Myocyte (in vitro differentiated cells): ENCODE data around the gene UBXN10. TPM values are rescaled to one million over a fixed set of nuclear protein-coding genes. Genes with fewer than 3 reads are reported as not detected.
"Not testable (repeated sequence)": the region's sequence is repeated elsewhere in the genome, so short reads cannot be mapped to it uniquely, and the experiment has no call there.

ENCODE experiments used
- DNase-seq: peaks from one replicate; pipeline ENCODE4 v3.0.0-alpha.2; 2012; ENCODE audit warnings: low read depth
- total RNA-seq: library from RNA; depleted of rRNA; stranded (reverse); fragments of >200 nt; gene quantifications from 2 replicates; pipeline ENCODE4 v1.2.3, GENCODE V29; 2014

Gene UBXN10
- total RNA-seq, 1 donor from 2014 or later, result 0.03 TPM

DNA sequence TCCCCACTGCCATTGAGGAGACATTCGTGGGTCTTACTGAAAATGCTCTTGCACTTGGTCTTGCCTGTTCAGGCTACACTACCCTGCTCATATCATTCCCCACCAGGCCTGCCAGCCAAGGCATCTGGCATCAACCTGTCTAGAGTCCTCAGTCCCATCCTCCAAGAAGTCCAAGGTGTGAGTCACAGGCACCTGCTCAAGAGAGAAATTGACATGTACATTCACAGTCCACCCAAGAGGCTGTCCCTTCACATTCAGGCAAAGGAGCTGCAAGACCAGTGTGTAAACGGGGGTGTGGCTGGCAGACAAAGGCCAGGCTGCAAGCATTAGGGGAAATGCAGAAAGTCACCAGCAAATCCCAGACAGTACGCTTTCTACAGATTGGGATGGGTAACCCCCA lies 13.5 kb downstream of the UBXN10 start:
- no peak for DNase-seq

- DNase-seq, result no peak
Measured at GRCh38 chr1:20199840-20200239, 13.9 kb downstream of the UBXN10 start.

GRCh38 chr1:20200966-20201365 lies 15.1 kb downstream of the UBXN10 start:
- DNase-seq, result no peak

GRCh38 chr1:20202166-20202565 lies 16.3 kb downstream of the UBXN10 start:
- DNase-seq, result no peak

GRCh38 chr1:20207546-20207945 lies 21.6 kb downstream of the UBXN10 start:
- DNase-seq, result peak; percentile 16

GRCh38 chr1:20209471-20209870 lies 23.6 kb downstream of the UBXN10 start:
- no peak for DNase-seq

- DNase-seq, result no peak
Measured at GRCh38 chr1:20210736-20211460, 25.0 kb downstream of the UBXN10 start.

- no peak for DNase-seq
Measured at GRCh38 chr1:20211511-20211931, 25.6 kb downstream of the UBXN10 start.

GRCh38 chr1:20212085-20212684 lies 26.3 kb downstream of the UBXN10 start:
- DNase-seq, result no peak

DNA sequence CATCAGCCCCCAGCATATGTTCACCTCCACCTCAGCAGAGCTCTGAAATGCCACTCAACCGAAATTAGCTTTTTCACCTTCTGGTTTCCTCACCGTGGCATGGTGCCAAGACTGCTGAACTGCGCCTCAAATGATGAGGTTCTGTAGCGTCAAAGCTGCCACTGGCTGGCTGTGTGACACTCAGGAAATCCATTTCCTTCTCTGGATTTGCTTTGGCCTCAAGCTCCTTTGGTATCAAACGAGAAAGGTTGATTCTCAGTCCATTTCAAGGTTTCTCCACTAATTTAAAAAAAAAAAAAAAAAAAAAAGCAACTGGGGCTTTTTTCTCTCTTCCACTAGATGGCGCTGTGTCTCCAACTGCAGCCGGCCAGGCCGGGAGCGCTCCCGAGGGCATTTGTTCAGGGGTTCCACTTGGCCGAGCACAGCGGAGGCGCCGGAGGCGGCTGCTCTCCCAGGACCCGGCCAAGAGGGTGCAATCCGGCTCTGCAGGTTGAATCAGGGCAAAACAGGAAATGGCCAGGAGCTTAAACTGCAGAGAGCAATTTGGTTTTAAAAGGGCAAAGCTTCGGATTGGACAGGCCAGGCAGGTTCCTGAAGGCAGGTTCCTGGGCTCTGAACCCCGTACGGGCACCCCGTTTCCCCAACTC lies 26.9 kb downstream of the UBXN10 start:
- DNase-seq, result peak; percentile 65

- no peak for DNase-seq
Measured at GRCh38 chr1:20215716-20216115, 29.8 kb downstream of the UBXN10 start.

- DNase-seq, result no peak
Measured at GRCh38 chr1:20216574-20216973, 30.7 kb downstream of the UBXN10 start.

- DNase-seq, result not testable (repeated sequence)
Measured at GRCh38 chr1:20219053-20219452, 33.2 kb downstream of the UBXN10 start.

DNA sequence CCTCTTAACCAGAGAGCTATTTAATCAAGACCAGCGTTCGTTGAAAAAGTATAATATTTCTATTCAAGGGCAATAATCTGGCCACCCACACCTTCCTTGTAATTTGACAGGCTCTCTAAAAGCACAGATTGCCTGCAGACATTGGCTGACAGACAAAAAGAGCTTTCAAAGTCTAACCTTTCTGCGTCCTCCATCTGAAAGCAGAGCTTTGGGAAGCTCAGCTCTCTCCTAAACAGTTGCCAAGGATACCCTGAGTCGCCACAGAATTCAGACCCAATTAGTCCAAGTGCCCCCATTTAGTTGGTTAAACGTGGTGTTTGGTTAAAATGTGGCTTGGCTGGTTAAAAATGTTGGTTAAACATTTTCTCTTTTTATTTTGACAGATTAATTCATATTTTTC lies 34.1 kb downstream of the UBXN10 start:
- no peak for DNase-seq

GRCh38 chr1:20223106-20223505 lies 37.2 kb downstream of the UBXN10 start:
- no peak for DNase-seq

- DNase-seq, result no peak
Measured at GRCh38 chr1:20223551-20224419, 37.9 kb downstream of the UBXN10 start.

DNA sequence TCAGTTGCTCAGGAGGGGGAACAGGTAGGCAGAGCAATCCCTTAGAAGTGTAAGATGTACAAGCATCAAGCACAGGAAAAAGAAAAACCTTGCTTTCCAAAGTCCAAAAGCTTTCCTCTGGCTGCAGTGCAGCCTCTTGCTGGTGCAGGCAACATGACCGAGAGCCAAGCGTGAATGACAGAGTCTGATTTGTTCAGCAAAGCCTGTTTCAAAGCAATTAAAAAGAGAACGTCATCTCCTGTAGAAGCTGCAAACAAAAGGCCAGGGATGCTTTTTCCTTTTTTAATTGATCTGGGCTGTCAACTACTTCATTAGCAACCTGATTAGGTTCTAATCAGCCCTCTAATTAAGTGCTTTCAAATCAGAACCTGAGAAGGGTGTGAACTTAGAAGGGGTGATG lies 38.6 kb downstream of the UBXN10 start:
- DNase-seq, result no peak

DNA sequence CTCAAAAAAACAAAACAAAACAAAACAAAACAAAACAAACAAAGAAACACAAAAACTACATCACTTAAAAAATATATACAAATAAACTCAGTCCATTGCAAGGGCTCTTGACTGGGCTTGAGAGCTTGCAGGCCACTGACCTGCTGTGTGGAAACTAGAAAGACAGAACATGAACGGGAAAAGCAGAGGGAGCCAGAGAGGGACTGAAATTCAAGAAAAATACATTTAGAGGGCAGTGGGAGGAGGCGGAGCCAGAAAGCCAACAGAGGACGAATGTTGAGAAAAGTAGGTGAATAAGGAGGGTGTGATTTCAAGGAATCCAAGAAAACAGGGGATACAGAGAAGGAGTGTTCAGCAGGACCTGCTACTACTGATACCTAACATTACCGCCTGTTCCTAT lies 41.8 kb downstream of the UBXN10 start:
- no peak for DNase-seq

DNA sequence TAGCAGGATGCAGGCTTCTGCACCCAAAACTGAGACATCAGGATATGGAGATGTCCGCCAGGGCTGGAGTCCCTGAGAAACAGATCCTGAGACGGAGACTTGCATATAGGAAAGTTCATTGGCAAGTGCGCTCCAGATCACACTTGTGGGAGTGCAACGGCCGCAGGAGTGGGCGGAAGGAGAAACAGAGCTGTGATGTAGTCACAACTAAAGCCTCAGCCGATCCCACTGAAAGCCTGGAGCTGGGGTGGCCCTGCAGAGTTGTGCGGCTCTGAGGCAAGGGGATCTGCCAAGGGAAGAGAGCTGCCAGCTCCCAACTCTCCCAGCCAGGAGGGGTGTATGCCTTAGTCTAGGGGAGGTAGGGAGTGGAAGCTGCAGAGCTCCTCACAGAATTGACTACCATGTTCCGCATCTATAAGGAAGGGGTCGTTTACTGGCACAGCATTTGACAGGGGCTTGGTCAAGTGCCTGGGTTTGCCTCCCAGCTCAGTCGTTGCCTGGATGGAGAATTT lies 42.5 kb downstream of the UBXN10 start:
- DNase-seq, result no peak

- no peak for DNase-seq
Measured at GRCh38 chr1:20229171-20229570, 43.3 kb downstream of the UBXN10 start.

- DNase-seq, result not testable (repeated sequence)
Measured at GRCh38 chr1:20232564-20232963, 46.7 kb downstream of the UBXN10 start.
